HFFc6 (cell line): ENCODE measurements around the gene RBL1. TPM values are rescaled to one million over a fixed set of nuclear protein-coding genes. Genes with fewer than 3 reads are reported as not detected.
"Not testable (repeated sequence)": the region's sequence is repeated elsewhere in the genome, so short reads cannot be mapped to it uniquely, and the experiment has no call there.

ENCODE experiments used
- DNase-seq: peaks from one replicate; pipeline ENCODE4 v3.0.0-alpha.2; 2018
- H3K27ac Mint-ChIP-seq: 2 replicates; pipeline ENCODE4 v1.8.0; 2020; ENCODE audit warnings: mild to moderate bottlenecking, mixed read lengths
- H3K27me3 Mint-ChIP-seq: 2 replicates; pipeline ENCODE4 v1.8.0; 2021; ENCODE audit warnings: mild to moderate bottlenecking, moderate library complexity, mixed read lengths; ENCODE audit not compliant: insufficient read depth
- H3K36me3 Mint-ChIP-seq: 2 replicates; pipeline ENCODE4 v1.8.0; 2021; ENCODE audit warnings: low read depth, mixed read lengths
- H3K4me1 Mint-ChIP-seq: 2 replicates; pipeline ENCODE4 v1.8.0; 2020; ENCODE audit warnings: low read depth, mixed read lengths
- H3K4me3 Mint-ChIP-seq: 2 replicates; pipeline ENCODE4 v1.8.0; 2020; ENCODE audit warnings: mild to moderate bottlenecking, moderate library complexity, mixed read lengths
- H3K9me3 Mint-ChIP-seq: 2 replicates; pipeline ENCODE4 v1.8.0; 2020; ENCODE audit warnings: mild to moderate bottlenecking, mixed read lengths
- total RNA-seq, 6 experiments: library from RNA; stranded (reverse); fragmentation: NEBNext Ultra II Directional; extraction: Animal tissue kit (Norgen Biotek cat#: 25700); gene quantifications; 2 replicates in 1 of 6; 3 replicates in 5 of 6; pipeline ENCODE4 v1.2.3, GENCODE V29; 2021
- TF ChIP-seq, protein P1 (sequence below): fragments of 200-600 bp; sonication (generic); IDR thresholded peaks from 2 replicates; pipeline ENCODE4 v1.5.0; 2021; ENCODE audit warnings: antibody characterized with exemption, mild to moderate bottlenecking

The RBL1 gene
- total RNA-seq, 6 experiments from 2014 or later: 6.6 to 13.3 (median 12.9) TPM

DNA sequence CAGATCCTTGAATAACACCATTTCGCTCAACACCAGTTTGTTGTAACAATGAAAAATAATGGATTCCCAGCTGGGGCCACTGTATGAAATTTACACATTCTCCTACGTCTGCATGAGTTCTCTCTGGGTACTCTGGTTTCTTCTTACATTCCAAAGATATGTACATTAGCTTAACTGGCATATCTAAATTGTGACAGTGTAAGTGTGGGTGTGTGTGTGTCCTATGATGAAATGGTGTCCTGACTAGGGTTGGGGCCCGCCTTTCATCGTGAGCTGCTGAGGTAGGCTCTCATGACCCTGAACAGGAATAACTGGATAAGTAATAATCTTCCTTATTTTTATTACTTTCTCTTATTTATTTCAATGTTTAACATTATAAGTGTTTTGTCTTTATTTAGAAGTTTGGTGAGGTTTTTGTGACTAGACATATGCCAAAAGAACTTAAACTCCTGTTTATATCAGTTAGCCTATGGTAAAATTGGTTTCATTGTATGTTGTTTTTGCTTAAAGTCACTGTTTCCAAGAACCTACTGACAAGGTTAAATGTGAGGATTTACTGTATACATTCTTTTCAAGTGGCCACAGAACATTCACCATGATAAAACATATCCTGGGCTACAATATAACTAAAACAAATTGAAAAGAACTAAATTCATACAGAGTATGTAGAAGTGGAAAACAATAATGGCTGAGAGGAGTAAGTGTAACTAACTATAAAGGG is 42.4 kb downstream of the RBL1 start:
- Mint-ChIP-seq H3K9me3 (no peaks in the 10 kb centered on the region), H3K27me3 (no peaks in the 10 kb centered on the region), H3K27ac (no peak overlapping the region), H3K36me3 (peaks cover 23% of the 10 kb centered on the region), H3K4me3 (no peak overlapping the region), H3K4me1 (no peaks in the 10 kb centered on the region)
- TF ChIP-seq, protein P1, sequence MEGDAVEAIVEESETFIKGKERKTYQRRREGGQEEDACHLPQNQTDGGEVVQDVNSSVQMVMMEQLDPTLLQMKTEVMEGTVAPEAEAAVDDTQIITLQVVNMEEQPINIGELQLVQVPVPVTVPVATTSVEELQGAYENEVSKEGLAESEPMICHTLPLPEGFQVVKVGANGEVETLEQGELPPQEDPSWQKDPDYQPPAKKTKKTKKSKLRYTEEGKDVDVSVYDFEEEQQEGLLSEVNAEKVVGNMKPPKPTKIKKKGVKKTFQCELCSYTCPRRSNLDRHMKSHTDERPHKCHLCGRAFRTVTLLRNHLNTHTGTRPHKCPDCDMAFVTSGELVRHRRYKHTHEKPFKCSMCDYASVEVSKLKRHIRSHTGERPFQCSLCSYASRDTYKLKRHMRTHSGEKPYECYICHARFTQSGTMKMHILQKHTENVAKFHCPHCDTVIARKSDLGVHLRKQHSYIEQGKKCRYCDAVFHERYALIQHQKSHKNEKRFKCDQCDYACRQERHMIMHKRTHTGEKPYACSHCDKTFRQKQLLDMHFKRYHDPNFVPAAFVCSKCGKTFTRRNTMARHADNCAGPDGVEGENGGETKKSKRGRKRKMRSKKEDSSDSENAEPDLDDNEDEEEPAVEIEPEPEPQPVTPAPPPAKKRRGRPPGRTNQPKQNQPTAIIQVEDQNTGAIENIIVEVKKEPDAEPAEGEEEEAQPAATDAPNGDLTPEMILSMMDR: no peak
- no peak for DNase-seq

GRCh38 chr20:37042986-37043972 is 52.5 kb downstream of the RBL1 start:
- no peak overlapping the region for H3K27ac Mint-ChIP-seq
- no peak overlapping the region for H3K4me3 Mint-ChIP-seq
- no peaks in the 10 kb centered on the region for H3K27me3 Mint-ChIP-seq
- peaks cover 29% of the 10 kb centered on the region for H3K36me3 Mint-ChIP-seq
- no peaks in the 10 kb centered on the region for H3K9me3 Mint-ChIP-seq
- no peaks in the 10 kb centered on the region for H3K4me1 Mint-ChIP-seq
- DNase-seq: no peak
- TF ChIP-seq, protein P1: no peak

- H3K36me3 Mint-ChIP-seq: peaks cover 24% of the 10 kb centered on the region
- not testable (repeated sequence) for H3K4me3 Mint-ChIP-seq, H3K27ac Mint-ChIP-seq, H3K27me3 Mint-ChIP-seq, DNase-seq, H3K4me1 Mint-ChIP-seq, H3K9me3 Mint-ChIP-seq
Observed at GRCh38 chr20:37039366-37039765, 56.4 kb downstream of the RBL1 start.

DNA sequence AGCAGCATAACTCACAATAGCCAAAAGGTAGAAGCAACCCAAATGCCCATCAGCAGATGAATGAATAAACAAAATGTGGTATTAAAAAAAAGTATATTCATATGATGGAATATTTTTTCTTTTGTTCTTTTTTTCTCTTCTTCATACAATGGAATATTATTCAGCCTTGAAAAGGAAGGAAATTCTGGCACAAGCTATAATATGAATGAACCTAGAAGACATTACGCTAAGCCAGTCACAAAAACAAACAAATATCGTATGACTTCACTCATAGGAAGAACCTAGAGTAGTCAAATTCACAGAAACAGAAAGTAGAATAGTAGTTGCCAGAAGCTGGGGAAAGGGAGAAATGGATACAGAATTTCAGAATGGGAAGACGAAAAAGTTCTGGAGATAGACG is 63.7 kb downstream of the RBL1 start:
- TF ChIP-seq, protein P1: no peak
- DNase-seq: no peak
- no peak overlapping the region for H3K27ac Mint-ChIP-seq
- H3K27me3 Mint-ChIP-seq: no peaks in the 10 kb centered on the region
- H3K4me1 Mint-ChIP-seq: no peaks in the 10 kb centered on the region
- no peak overlapping the region for H3K4me3 Mint-ChIP-seq
- H3K36me3 Mint-ChIP-seq: peaks cover 25% of the 10 kb centered on the region
- H3K9me3 Mint-ChIP-seq: no peaks in the 10 kb centered on the region

DNA sequence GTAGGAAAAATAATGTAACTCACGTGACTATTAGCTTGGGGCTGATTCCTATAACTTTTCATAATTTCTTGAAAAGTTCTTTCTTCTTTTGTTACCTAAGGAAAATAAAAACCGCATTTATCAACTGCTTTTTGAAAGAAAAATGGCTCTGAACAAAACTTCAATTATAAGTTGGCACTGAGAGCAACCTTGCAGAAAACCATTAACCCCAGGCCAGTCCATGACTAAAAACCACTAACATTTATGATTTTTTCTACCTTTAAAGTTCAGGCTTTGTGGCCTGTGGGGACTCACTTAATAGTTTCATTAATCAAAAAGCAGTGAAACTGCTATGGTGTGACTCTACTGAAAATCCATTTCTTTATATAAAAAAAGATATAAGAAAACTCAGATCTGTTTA is 75.2 kb downstream of the RBL1 start:
- peaks cover 10% of the 10 kb centered on the region for H3K36me3 Mint-ChIP-seq
- DNase-seq: no peak
- TF ChIP-seq, protein P1: no peak

GRCh38 chr20:37012631-37013030 is 83.2 kb downstream of the RBL1 start:
- not testable (repeated sequence) for H3K4me3 Mint-ChIP-seq, DNase-seq, H3K9me3 Mint-ChIP-seq, H3K36me3 Mint-ChIP-seq, H3K27ac Mint-ChIP-seq, H3K4me1 Mint-ChIP-seq, H3K27me3 Mint-ChIP-seq

More for the DNA sequence above, 75.2 kb downstream of the RBL1 start:
- Mint-ChIP-seq H3K9me3 (no peaks in the 10 kb centered on the region), H3K4me3 (no peak overlapping the region), H3K4me1 (no peaks in the 10 kb centered on the region), H3K27me3 (no peaks in the 10 kb centered on the region; the same call in 1 of the 2 replicates), H3K27ac (no peak overlapping the region)

GRCh38 chr20:37011858-37012257 is 83.9 kb downstream of the RBL1 start:
- H3K4me1 Mint-ChIP-seq, H3K4me3 Mint-ChIP-seq, H3K27me3 Mint-ChIP-seq, H3K9me3 Mint-ChIP-seq, DNase-seq, H3K27ac Mint-ChIP-seq, H3K36me3 Mint-ChIP-seq: not testable (repeated sequence)
